ENCODE data around the gene CCDC9B.

DNA sequence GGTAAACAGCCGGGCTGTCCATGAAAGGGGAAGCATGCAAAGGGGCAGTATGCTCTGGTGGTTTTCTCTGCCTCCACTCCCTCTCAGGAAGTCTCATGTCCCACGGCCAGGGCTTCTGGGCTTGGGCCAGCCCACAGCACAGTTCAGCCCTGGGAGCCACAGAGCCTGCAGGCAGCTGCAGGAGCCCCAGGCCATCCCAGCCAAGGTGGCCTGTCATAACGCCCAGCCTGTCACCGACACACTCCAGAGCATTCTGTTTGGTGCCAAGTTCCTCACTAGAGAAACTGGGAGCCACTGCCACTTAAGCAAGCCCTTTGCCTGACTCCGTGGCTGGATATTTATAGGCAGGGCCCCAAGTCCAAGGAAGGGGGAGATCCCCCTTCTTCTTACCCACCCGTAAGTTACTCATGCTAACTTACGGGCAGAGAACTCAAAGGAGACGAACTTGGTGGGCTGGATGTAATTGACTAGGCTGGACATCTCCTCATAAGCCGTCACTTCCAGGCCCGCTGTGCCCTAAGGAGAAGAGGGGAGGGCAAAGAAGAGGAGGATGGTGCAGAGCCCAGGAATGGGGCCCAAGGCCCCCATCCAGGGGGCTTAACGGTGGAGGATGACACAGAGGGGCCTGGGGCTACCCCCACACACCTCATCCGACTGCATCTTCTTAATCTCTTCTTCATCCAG, 44.7 kb downstream of the CCDC9B start:
- TF ChIP-seq POLR2A (IDR thresholded peaks at IDR 0.05; ENCODE audit: low read length) (no peak), GATA1 (IDR thresholded peaks at IDR 0.05; ENCODE audit: low read depth, low read length) (no peak)
